CD4-positive, alpha-beta T cell treated with Interleukin-15 for 4 hours (primary cell): Measurements from ENCODE around the gene JMJD8.
"Not testable (repeated sequence)": the region's sequence is repeated elsewhere in the genome, so short reads cannot be mapped to it uniquely, and the experiment has no call there.

Experiments
- DNase-seq: peaks from one replicate; pipeline ENCODE4 v3.0.0-alpha.2; 2020; ENCODE audit warnings: low spot score

JMJD8 gene

GRCh38 chr16:708959-709358 lies 24.8 kb upstream of the JMJD8 start:
- DNase-seq, result no peak

DNA sequence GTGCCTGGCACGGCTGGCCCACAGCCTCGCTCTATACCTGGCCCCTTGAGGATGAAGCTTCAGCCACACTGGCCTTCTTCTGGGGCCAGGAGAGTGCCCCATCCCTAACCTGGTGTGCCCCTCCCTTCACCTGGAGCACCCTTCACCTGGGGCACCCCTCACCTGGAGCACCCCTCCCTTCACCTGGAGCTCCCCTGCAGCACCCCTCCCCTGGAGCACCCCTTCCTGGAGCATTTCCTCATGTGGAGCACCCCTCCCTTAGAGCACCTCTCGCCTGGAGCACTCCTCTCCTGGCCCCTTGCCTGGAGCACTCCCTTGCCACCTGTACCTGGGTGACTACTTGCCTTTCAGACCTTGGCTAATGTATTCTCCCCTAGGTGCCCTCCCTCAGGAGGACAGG lies 23.9 kb upstream of the JMJD8 start:
- no peak for DNase-seq

GRCh38 chr16:707062-707538 lies 23.0 kb upstream of the JMJD8 start:
- no peak for DNase-seq

- DNase-seq, result no peak
Measured at GRCh38 chr16:706189-707061, 22.3 kb upstream of the JMJD8 start.

DNA sequence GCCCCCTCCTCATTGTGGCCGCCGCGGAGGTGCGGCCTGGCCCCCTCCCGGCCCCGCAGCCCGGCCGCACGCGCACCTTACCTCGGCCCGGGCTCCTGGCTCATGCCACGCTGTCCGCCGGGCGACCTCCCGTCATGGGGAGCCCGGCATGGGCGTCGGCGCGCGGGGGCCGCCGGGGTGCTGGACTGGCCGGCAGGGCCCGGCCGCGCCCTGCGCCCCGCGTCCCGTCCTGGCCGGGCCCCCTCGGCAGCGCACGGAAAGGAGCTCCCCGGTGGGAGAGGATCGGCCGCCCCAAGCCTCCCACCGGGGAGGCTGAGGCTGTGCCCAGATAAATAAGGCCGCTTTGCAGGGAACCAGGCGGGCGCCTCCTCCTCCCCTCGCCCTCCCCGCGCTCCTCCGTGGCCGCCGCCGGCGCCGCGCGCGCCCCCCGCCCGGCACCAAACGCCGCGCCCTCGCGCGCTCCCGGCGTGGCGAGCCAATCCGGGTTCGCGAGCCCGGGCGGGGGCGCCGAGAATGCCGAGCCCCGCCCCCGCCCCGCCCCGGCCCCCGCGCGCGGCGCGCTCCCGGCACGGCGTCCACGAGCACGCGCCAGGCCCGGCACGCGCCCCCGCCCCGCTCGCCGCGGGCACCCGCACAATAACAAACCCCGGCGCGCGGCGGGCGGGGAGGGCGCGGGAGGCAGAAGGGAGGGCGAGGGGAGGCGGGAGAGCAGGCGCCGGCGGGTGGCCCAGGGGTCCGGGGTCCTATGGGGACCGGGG lies 21.5 kb upstream of the JMJD8 start, which contains the start of gene FBXL16:
Gene FBXL16, minus strand, starts transcription at position 371 of the 758 bp plus-strand sequence. CDS start 8,396 bp downstream, outside the sequence.
- DNase-seq, result no peak

- DNase-seq, result no peak
Measured at GRCh38 chr16:704552-705380, 20.6 kb upstream of the JMJD8 start.

GRCh38 chr16:704047-704446 lies 19.9 kb upstream of the JMJD8 start:
- DNase-seq, result no peak

DNA sequence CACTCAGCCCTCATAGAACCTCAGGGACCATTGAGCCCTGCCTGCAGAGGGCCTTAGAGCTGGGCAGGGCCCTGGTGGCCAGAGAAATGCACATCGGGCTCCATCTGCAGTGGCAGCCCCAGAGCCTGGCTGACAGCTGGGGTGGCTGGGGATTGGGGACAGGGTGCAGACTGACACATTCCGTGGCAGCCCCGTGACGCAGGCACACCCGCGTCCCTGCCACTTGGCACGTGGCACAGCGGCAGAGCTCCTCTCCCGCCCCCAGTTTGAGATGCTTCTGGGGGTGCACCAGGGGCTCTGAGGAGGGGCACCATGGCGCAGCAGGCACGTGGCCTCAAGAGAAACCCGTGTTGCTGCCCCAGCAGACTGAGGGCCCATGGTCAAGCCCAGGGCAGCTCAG lies 19.3 kb upstream of the JMJD8 start:
- DNase-seq, result no peak

DNA sequence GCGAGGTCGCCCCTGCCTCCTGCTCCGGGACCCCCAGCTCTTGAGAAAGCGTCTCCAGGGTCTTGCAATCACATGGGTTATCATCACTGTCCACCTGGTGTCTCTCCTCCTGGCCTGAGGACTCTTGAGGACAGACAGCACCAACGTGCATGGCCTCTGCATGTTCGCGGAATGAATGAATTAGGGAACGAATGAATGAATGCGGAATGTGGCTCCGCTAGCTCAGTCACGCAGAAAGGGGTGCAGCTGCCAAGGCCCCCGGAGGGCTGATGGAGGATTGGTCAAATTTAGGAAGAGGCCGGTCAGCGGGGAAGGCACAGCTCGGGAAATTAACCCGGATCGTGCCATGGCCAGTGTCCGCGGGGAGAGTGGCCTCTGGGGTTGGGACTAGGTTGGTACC lies 18.2 kb upstream of the JMJD8 start:
- DNase-seq, result no peak

- peak; percentile 43 for DNase-seq
Measured at GRCh38 chr16:700684-701584, 16.8 kb upstream of the JMJD8 start.

DNA sequence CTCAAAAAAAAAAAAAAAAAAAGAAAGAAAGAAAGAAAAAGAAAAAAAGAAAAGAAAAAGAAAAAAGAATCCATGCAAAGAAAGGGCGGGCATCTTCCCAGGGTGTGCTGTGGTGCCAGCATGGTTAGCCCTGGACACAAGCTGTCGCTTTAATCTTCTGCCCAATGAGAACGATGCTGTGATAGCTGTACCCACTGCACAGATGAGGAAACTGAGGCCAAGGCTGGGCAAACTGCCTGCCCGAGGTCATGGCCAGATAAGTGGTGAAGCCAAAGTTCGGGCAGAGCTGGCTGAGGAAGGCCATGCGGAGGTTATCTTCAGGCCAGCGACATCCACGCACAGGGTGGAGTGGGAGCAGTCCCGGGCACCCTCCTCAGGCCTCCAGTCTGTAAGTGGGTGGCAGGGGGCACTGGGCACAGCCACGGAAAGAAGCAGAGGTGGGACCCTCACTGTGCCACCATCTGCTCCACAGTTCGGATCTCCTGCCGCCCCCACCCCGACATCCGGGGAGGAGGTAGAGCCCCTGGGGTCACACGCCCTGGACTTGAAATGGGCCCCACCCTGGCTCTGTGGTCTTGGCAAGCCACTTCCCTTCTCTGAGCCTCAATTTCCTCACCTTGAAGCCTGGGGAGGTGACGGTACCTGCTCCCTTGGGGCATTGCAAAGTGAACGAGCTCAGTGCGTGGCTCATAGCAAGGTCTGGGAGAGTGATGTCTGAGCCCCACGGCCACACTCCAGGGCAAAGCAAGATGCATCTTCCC lies 15.0 kb upstream of the JMJD8 start:
- no peak for DNase-seq

- DNase-seq, result peak; percentile 67
Measured at GRCh38 chr16:695355-696089, 11.4 kb upstream of the JMJD8 start.

- DNase-seq, result no peak
Measured at GRCh38 chr16:694863-695354, 10.8 kb upstream of the JMJD8 start.

DNA sequence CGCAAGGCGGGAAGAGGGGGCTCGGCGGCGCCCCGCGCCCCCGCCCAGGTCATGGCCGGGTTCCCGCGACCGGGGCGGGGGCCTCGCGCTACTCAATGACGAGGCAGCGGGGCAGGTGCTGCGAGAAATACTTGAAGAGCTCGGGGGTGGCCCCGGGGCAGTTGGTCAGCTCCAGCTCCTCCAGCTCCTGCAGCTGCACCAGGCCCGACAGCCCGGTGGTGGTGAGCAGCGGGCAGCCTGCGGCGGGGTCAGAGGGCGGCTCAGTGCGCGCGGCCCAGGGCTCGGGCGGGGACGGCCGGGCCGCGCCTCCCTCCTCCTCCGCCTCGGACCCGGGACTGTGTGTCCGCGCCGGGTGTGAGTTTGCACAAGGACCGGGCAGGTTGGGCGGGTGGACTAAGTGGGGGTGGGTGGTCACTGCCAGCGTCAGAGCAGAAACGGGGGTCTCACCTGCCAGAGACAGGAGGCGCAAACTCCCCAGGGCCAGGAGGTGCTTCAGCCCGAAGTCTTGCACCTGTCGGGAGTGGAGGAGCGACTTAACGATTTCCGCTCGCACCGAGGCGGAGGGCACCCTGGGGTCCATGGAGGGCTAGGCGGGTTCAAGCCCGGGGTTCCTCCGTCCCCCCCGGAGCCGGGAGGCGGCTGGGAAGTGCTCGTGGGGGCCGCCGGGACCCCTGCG lies 10.2 kb upstream of the JMJD8 start:
- DNase-seq, result no peak

GRCh38 chr16:693766-694165 lies 9.6 kb upstream of the JMJD8 start:
- no peak for DNase-seq

GRCh38 chr16:693364-693763 lies 9.2 kb upstream of the JMJD8 start:
- DNase-seq, result no peak

GRCh38 chr16:692356-693108 lies 8.4 kb upstream of the JMJD8 start:
- DNase-seq, result no peak

- DNase-seq, result not testable (repeated sequence)
Measured at GRCh38 chr16:691242-691641, 7.1 kb upstream of the JMJD8 start.
